GM12874 (cell line): ENCODE results near the gene NRIP1.

Experiments used
- CTCF ChIP-seq: IDR thresholded peaks from 2 replicates; pipeline ENCODE4 v1.5.1; 2011; ENCODE audit warnings: low read depth, mild to moderate bottlenecking, control low read depth, low read length, moderate library complexity; ENCODE audit not compliant: insufficient read depth

Gene NRIP1

GRCh38 chr21:15051644-15052458, 12.9 kb downstream of the NRIP1 start:
- no peak for TF ChIP-seq CTCF

GRCh38 chr21:15050568-15051377, 14.0 kb downstream of the NRIP1 start:
- no peak for TF ChIP-seq CTCF

GRCh38 chr21:15045017-15045416, 19.8 kb downstream of the NRIP1 start:
- TF ChIP-seq CTCF = no peak

GRCh38 chr21:15042531-15042930, 22.3 kb downstream of the NRIP1 start:
- TF ChIP-seq CTCF = no peak

GRCh38 chr21:15039607-15040299, 25.0 kb downstream of the NRIP1 start:
- TF ChIP-seq CTCF = no peak

GRCh38 chr21:15037900-15038293, 26.9 kb downstream of the NRIP1 start:
- no peak for TF ChIP-seq CTCF
